Inflammatory macrophage treated with lipopolysaccharide for 1 hour (primary cell): Measurements from ENCODE around the gene WNK2.
"Not testable (repeated sequence)": the region's sequence is repeated elsewhere in the genome, so short reads cannot be mapped to it uniquely, and the experiment has no call there.

Source experiments
- DNase-seq, 2 donors: peaks; one replicate each; pipeline ENCODE4 v3.0.0-alpha.2; 2020 to 2022

WNK2 gene

DNA sequence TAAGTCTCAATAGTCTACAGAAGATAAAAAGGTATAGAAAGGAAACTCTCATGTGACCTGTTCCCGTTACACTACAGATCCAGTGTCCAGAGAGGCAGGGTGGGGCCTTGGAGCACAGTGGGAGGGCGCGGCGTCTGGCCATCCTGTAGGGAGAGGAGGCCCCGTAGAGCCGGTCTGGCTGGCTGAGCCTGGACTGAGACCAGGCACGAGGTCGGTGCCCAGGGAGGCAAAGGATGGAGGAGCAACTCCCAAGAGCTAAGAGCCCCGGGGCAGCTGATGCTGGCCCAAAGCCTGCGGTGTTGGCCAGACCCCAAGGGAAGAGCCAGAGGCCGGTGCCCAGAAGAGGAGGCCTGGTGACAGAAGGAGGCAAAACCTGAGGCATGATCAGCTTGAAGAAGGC is 158.5 kb downstream of the WNK2 start:
- DNase-seq: not testable (repeated sequence)

DNA sequence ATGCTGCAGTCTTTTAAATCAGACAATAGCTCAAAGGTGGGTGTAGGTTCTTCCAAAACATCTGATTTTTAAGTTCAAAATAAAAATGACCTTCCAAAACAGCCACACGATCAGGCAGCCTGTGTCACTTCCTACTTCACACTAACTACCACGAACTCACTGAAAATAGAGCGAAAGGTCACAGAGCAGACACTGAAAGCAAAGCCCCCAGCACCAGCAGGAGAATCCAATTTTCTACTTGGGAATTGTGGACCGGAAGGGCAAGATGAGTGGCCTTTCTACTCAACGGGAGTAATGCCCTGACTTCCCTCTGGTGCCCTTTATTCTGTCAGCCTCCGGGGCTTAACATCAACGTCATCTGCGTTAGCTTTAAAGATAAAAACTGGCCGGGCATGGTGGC is 159.7 kb downstream of the WNK2 start:
- no peak for DNase-seq

DNA sequence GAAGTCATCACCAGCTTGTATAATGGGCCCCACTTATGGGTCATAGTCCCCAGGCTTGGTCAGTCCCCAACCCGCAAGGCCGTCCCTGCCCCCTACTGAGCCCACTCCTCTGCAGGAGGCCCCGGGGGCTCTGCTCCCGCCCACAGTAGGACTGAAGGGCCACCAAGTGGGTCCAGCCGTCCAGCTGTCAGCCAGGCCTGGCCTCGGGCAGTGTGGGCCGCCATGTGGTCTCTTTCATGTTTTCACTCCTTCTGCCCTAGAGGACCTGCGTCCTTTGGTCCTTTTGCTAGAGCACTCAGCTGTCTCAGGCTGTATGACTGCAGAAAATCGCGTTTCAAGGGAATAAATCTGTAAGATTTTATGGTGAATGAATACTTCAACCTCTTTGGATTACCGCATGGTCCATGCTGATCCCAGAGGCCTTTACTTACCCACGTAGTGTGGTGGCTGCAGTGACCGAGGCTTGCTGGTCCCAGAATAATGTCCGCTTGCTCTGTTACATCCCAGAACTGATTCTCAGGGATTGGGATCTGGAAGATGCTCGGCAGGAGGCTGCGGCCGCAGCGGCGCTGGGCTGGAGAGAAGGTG is 161.8 kb downstream of the WNK2 start:
- DNase-seq: no peak

DNA sequence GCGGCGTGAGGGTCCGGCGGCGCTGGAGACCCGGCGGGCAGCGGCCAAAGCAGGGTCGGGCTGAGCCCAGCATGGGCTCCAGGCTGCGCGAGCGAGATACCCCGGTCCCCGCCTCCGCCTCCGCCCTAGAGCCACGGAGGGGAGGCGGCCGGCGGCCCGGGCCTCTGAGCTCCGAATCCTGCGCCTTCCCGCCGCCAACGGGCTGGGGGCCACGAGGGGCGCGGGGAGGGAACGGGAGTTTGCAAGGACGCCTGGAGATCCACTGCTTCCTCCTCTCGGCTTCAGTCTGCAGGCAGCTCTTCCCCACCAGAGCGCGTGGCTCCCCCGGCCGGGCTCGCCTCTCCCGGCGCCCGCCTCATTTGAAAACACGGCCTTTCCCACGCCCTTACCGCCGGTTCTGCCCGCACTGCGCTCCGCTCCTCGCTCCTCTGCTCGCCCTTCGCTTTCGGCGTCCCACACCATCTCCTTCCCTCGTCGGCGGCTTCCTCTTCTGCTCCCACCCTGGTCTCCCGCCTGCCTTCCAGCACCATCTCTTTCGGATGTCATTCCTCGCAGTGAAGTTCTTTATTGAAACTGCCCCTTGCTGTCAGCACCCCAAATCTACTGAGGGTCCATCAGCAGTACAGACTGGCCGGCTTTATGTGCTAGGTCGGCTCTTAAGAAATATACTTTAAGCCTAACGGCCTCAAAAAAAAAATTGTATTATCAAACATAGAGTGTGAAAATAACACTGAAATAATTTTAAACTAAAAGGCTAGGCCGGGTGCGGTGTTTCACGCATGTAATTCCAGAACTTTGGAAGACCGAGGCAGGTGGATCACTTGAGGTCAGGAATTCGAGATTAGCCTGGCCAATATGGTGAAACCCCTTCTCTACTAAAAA is 162.5 kb downstream of the WNK2 start:
- DNase-seq: peak; percentile 24 to 46

DNA sequence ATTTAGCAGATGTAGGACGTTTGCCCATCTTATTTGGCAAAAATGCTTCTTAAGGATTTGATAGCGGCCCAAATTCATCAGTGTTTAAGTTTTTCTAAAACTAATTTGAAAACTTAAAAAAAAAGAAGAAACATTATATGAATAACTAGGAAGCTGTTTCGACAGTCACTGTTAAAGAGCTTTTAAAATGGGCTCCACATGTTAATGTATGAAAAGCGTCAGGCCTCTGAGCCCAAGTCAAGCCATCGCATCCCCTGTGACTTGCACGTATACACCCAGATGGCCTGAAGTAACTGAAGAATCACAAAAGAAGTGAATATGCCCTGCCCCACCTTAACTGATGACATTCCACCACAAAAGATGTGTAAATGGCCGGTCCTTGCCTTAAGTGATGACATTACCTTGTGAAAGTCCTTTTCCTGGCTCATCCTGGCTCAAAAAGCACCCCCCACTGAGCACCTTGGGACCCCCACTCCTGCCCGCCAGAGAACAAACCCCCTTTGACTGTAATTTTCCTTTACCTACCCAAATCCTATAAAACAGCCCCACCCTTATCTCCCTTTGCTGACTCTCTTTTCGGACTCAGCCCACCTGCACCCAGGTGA is 163.5 kb downstream of the WNK2 start:
- DNase-seq: not testable (repeated sequence)

DNA sequence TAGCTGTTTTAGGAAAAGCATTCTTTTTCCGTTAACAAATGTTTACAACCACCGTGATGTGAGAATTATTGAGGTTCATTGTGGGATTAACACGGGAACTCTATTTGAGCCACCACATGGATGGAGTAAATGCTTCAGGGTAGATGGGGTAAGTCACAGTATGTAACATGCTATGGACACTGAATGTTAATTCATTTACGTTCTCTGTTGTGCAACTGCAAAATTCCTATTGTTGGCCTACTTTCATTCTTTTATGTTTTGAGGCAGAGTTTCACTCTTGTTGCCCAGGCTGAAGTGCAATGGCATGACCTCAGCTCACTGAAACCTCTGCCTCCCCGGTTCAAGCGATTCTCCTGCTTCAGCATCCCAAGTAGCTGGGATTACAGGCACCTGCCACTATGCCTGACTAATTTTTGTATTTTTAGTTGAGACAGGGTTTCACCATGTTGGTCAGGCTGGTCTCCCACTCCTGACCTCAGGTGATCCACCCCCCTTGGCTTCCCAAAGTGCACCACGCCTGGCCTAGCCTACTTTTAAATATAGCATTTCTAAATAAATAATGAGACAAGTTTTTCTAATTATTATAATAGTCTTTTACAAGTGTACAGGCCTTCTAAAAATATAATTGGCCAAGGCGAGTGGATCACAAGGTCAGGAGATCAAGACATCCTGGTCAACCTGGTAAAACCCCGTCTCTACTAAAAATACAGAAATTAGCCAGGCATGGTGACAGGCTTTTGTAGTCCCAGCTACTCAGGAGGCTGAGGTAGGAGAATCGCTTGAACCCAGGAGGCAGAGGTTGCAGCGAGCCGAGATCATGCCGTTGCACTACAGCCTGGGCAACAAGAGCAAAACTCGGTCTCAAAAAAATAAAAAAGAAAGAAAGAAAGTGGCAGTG is 169.7 kb downstream of the WNK2 start:
- not testable (repeated sequence) for DNase-seq

DNA sequence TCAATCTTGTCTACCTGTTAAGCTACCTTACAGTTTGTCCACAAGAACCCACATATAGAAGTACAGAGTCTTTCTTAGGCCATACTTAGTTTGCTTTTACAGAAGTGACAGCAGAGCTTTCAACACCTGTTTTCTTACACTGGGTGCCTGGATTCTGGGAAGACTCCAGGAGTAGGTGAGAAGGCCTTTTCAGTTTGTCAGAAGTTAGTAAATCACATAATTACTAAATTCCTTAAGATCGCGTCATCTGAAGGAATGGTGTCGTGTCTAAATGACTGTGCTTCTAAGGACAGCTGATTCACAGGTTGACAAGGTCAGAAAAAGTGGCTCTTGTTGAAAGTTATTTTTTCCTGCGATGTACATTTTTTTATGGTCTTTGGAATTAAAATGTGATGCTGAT is 170.5 kb downstream of the WNK2 start:
- no peak for DNase-seq

DNA sequence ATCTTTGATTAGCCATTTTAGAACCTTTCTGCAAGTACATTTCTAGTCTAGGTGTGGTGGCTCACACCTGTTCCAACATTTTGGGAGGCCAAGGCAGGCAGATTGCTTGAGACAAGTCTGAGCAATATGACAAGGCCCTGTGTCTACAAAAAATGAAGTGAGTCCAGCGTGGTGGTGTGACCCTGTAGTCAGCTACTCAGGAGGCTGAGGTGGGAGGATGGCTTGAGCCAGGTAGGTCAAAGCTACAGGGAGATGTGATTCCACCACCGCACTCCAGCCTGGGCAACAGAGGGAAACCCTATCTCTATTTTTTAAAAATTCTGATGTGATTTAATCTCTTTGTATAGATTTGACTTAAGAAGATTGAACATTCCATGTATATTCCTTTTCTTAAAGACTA is 171.9 kb downstream of the WNK2 start:
- no peak for DNase-seq

DNA sequence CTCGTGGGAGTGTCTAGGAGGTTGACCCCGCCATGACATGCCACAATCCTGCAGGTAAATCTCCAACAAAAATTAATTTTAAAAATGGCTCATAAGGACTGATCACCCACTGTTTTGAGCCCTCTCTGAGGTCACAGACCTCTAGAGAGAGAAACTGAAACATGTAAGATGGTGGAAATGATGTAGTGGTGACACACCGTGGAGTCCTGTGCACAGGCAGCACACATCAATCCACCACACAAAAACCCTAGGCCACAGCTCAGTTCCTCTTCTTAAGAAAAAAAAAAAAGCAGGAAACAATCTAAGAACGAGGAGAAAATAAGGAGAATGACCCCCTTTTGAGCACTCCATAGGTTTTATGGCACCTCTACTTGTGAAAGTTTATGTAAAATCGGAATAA is 173.7 kb downstream of the WNK2 start:
- no peak for DNase-seq

DNA sequence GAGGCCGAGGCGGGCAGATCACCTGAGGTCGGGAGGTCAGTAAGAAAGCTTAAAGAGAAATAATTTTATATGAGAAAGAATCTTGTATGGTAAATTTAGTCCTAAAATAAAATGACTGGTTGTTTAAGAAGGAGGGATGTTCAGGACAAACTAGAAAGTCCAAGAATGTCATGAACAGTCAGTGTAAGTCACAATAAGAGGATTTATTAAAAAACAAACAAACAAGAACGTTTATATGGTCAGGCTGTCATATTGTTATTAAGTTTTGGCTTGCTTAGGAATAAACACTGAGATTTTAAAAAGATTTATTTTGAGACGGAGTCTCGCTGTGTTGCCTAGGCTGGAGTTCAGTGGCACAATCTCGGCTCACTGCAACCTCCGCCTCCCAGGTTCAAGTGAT is 176.0 kb downstream of the WNK2 start:
- DNase-seq: not testable (repeated sequence)

DNA sequence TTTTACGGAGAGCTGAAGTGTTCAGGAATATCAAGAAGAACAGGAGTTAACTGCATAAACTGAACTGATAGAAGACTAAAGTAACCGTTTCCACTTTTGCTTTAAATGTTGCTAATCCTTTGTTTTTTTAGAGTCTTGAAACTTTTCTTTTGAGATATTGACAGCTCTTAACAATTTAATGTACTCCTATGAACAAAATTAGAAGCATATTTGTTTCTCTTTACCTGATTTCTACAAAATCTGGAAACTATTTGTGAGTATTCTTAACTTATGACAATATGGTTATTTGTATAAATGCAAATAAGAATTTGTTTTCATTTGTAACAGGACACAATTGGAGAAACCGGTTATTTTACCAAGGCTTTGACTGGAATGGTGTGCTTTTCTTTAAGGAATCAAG is 178.1 kb downstream of the WNK2 start:
- no peak for DNase-seq

DNA sequence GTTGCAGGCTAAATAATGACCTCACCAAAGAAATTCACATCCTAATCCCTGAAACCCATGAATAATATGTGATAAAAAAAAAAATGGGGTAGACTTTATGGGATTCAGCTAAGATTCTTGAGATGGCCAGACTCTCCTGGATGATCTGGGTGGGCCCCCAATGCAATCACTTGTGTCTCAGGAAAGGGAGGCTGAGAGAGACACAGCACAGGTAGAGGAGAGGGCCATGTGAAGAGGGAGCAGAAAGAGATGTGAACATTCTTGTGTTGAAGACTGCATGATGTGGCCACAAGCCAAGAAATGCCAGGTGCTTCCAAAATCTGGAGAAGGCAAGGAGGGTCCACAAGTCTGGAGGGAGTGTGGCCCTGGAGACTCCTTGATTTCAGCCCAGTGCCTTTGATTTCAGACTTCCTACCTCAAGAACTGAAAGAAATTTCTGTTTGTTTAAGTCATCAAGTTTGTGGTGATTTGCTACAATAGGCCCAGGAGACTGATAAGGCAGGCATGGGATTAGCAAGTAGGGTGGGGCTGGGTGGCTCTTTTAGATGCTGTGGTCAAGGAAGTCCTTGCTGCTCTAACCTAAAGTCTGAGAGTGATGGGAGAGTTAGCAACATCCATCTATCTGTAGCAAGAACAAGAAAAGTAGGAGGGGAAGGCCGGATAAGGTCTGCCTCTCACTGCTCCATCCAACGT is 180.9 kb downstream of the WNK2 start:
- no peak for DNase-seq

DNA sequence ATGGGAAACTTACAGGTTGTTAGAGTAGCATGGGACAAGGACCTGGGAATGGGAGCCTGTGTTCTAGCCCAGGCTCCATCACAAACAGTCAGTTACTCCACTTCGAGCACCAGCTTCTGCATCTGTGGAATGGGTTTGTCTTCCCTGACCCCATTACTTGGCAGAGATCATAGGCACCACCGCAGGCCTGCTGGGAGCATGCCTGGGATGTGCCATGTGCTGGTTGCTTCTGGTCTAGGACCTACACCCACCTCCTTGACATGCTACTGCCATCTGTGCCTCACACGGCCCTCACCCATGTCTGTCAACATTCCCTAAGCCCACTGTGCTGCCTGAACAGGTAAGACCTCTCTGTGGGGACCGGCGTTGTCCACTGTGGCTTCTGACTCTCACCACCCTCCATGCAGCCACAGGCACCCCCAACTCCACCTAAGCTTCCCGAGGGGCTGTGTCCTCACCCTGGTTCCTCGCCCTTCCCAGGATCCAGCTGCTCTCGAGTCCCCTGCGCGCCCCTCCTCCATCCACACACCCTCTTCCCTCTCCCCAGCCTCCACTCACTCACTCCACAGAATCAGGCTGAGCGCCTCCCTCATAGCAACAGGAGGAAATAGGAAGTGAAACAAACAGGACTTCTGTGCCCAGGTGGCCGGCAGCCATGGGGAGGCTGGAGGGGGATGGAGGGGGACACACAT is 181.6 kb downstream of the WNK2 start:
- no peak for DNase-seq

DNA sequence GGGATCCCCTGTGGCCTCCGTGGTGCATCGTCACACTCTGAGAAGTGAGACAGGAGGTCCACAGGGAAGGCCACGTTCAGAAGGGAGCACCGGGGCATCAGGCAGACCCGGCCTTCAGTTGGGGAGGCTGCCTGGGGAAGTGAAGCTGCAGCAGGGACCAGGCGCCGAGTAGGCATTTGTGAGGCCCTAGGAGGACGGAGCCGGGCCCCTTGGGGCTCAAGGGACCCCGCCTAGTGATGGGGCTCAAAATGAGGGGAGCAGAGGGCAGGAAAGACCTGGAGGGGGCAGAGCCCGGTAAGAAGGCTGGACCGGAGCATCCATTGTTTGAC is 182.1 kb downstream of the WNK2 start:
- DNase-seq: no peak

DNA sequence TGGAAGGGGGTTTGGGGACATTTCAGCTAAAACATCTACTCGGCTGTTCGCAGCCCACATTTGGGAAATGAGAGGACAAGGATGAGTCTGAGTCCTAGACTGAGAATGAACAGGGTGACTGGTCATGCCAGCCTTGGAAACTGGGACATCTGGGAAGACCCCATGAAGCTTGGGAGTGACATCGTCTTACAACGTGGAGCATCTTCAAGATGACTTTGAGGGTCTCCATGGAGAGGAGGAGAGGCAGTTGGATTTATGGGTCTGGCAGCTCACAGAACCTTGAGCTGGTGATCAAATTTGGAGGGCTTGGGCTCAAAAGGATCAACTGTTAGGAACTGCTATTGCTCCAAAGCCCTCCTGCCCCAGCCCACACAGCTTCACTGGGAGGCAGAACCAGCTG is 182.5 kb downstream of the WNK2 start:
- not testable (repeated sequence) for DNase-seq

DNA sequence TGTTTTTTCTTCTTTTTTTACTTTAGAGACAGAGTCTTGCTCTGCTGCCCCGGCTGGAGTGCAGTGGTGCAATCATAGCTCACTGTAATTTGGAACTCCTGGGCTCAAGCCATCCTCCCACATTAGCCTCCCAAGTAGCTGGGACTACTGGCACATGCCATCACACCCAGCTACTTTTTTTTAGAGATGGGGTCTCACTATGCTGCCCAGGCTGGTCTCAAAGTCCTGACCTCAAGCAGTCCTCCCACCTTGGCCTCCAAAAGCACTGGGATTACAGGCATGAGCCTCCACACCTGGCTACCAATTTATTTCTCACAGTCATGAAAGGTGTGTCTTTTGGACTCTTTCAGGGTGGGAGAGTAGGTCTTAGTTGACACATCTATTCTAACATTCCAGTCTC is 184.5 kb downstream of the WNK2 start:
- DNase-seq: no peak

DNA sequence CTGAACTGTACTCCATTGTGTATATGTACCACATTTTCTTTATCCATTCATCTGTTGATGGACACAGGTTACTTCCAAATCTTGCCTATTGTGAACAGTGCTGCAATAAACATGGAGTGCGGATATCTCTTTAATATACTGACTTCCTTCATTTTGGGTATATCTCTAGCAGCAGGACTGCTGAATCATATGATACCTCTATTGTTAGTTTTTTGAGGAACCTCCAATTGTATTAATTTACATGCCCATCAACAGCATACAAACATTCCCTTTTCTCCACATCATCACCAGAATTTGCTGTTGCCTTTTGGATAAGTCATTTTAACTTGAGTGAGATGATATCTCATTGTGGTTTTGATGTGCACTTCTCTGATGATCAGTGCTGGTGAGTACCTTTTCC is 185.7 kb downstream of the WNK2 start:
- DNase-seq: peak in 1 of 2 donors; percentile 33
